Astrocyte of the spinal cord (primary cell): Measurements from ENCODE around the gene ZNF474.

Experiments
- DNase-seq: peaks from one replicate; pipeline ENCODE4 v3.0.0; 2011; ENCODE audit warnings: low read depth, low spot score
- H3K4me3 ChIP-seq: 2 replicates; pipeline ENCODE4 v1.5.1; 2011; ENCODE audit warnings: low read depth, mild to moderate bottlenecking, low read length, moderate library complexity
- in situ Hi-C: cut with HindIII; loops from 2 replicates; pipeline ENCODE4 v1.10.0; 2017; ENCODE audit warnings: low sequenced_read_pairs
- TF ChIP-seq, protein P1 (sequence below): IDR thresholded peaks from 2 replicates; pipeline ENCODE4 v1.5.1; 2012; ENCODE audit warnings: low read depth, mild to moderate bottlenecking, low read length, inconsistent platforms

ZNF474 gene

GRCh38 chr5:122105909-122106308, 23.4 kb upstream of the ZNF474 start:
- in situ Hi-C loops: no loop called here
- H3K4me3 ChIP-seq: no peak overlapping the region
- TF ChIP-seq, protein P1, sequence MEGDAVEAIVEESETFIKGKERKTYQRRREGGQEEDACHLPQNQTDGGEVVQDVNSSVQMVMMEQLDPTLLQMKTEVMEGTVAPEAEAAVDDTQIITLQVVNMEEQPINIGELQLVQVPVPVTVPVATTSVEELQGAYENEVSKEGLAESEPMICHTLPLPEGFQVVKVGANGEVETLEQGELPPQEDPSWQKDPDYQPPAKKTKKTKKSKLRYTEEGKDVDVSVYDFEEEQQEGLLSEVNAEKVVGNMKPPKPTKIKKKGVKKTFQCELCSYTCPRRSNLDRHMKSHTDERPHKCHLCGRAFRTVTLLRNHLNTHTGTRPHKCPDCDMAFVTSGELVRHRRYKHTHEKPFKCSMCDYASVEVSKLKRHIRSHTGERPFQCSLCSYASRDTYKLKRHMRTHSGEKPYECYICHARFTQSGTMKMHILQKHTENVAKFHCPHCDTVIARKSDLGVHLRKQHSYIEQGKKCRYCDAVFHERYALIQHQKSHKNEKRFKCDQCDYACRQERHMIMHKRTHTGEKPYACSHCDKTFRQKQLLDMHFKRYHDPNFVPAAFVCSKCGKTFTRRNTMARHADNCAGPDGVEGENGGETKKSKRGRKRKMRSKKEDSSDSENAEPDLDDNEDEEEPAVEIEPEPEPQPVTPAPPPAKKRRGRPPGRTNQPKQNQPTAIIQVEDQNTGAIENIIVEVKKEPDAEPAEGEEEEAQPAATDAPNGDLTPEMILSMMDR: no peak
- DNase-seq: no peak

- TF ChIP-seq, protein P1: no peak
- in situ Hi-C loops: no loop called here
- H3K4me3 ChIP-seq: no peak overlapping the region
- no peak for DNase-seq
Measured at GRCh38 chr5:122107016-122107415, 22.3 kb upstream of the ZNF474 start.

GRCh38 chr5:122110987-122111386, 18.4 kb upstream of the ZNF474 start:
- TF ChIP-seq, protein P1: no peak
- H3K4me3 ChIP-seq: no peak overlapping the region
- in situ Hi-C loops: no loop called here
- no peak for DNase-seq

GRCh38 chr5:122111460-122111859, 17.9 kb upstream of the ZNF474 start:
- in situ Hi-C loops: no loop called here
- DNase-seq: no peak
- TF ChIP-seq, protein P1: no peak
- no peak overlapping the region for H3K4me3 ChIP-seq

DNA sequence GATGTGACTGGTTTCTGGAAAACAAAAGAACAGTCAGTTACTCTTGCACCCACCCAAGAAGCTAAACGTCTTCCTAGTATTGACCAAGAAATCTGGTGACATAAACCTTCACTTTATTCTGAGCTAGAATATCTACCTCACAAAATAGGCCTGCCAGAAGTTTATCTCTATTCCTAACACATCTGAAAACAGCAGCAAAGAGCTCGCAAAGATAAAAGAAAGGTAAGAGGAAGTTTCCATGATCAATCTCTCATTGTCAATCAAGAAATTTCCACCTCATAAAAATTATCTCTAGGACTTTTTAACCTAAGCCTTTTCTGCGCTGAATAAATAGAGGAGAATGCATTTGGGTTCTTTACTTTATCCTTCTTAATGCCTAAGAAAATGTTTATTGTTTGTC, 17.3 kb upstream of the ZNF474 start:
- no peak overlapping the region for H3K4me3 ChIP-seq
- in situ Hi-C loops: no loop called here
- TF ChIP-seq, protein P1: no peak
- DNase-seq: no peak

GRCh38 chr5:122112733-122113558, 16.4 kb upstream of the ZNF474 start:
- in situ Hi-C loops: no loop called here
- no peak for DNase-seq
- TF ChIP-seq, protein P1: no peak
- no peak overlapping the region for H3K4me3 ChIP-seq

DNA sequence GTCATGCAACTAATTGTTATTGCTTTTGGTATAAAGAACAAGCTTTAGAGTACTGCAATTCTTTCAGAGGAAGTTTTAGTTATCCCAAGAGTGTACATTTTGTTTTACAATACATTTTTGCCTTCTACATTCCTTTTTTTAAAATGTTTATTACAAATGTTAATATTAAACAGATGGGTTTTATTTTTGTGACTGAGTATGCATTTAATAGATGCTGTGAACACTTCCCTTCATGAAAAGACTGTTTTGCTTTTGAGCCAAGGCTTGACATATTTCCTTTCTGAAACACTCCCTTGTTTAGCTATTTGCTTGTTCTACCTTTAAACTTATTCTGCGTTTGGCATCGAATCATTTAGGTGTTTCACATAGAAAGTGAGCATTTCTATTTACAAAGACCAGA, 14.8 kb upstream of the ZNF474 start:
- DNase-seq: no peak
- TF ChIP-seq, protein P1: no peak
- in situ Hi-C loops: no loop called here
- no peak overlapping the region for H3K4me3 ChIP-seq
